ENCODE results near the gene MDC1.

- TF ChIP-seq GATA3 (IDR thresholded peaks at IDR 0.05; ENCODE audit: low read depth, low read length) (no peak), GATA2 (IDR thresholded peaks at IDR 0.05; ENCODE audit: low read depth, low read length) (no peak)
These were observed 277 bp downstream of the MDC1 start for GRCh38 chr6:30716879-30717128.

All from SH-SY5Y (cell line).